ENCODE results near the gene KIR2DL1.
"Not testable (repeated sequence)": the region's sequence is repeated elsewhere in the genome, so short reads cannot be mapped to it uniquely, and the experiment has no call there.

KIR2DL1 gene
- 0 reads per million in 2 donors for total RNA-seq

- DNase-seq, result not testable (repeated sequence)
These were observed at the start of gene KIR2DL1 for GRCh38 chr19:54769646-54770045. KIR2DL1 (plus strand) TSS chr19:54769793; CDS start chr19:54769851, 58 bp downstream.

- DNase-seq, result no peak
These were observed 45.5 kb upstream of the KIR2DL1 start, which contains the start of gene KIR3DL3 for GRCh38 chr19:54724142-54724541. KIR3DL3 (plus strand) TSS chr19:54724442; CDS start chr19:54724497, 55 bp downstream.

- no peak for DNase-seq
These were observed 44.9 kb upstream of the KIR2DL1 start for GRCh38 chr19:54724644-54725043.

- DNase-seq, result no peak
These were observed 44.3 kb upstream of the KIR2DL1 start for GRCh38 chr19:54725321-54725720.

GRCh38 chr19:54727562-54727961 is 42.0 kb upstream of the KIR2DL1 start:
- DNase-seq, result no peak

- no peak for DNase-seq
These were observed 41.4 kb upstream of the KIR2DL1 start for GRCh38 chr19:54728167-54728566.

- no peak for DNase-seq
These were observed 40.0 kb upstream of the KIR2DL1 start for GRCh38 chr19:54729416-54730188.

GRCh38 chr19:54731191-54731590 is 38.4 kb upstream of the KIR2DL1 start:
- no peak for DNase-seq

- not testable (repeated sequence) for DNase-seq
These were observed 31.3 kb upstream of the KIR2DL1 start, which contains the start of gene KIR2DL3 for GRCh38 chr19:54738306-54738705. KIR2DL3 (plus strand) TSS chr19:54738513; CDS start chr19:54738546, 33 bp downstream.

GRCh38 chr19:54738715-54739114 is 30.9 kb upstream of the KIR2DL1 start:
- no peak for DNase-seq

GRCh38 chr19:54739587-54740497 is 29.8 kb upstream of the KIR2DL1 start:
- DNase-seq, result no peak

- DNase-seq, result not testable (repeated sequence)
These were observed 27.6 kb upstream of the KIR2DL1 start for GRCh38 chr19:54741950-54742349.

GRCh38 chr19:54744080-54744479 is 25.5 kb upstream of the KIR2DL1 start:
- DNase-seq, result not testable (repeated sequence)

- not testable (repeated sequence) for DNase-seq
These were observed 21.8 kb upstream of the KIR2DL1 start for GRCh38 chr19:54747614-54748322.

- DNase-seq, result not testable (repeated sequence)
These were observed 19.3 kb upstream of the KIR2DL1 start for GRCh38 chr19:54750276-54750675.

- DNase-seq, result not testable (repeated sequence)
These were observed 13.1 kb upstream of the KIR2DL1 start for GRCh38 chr19:54756204-54757110.

- DNase-seq, result not testable (repeated sequence)
These were observed 11.0 kb upstream of the KIR2DL1 start for GRCh38 chr19:54758577-54758976.

GRCh38 chr19:54764219-54764618 is 5.4 kb upstream of the KIR2DL1 start:
- not testable (repeated sequence) for DNase-seq

- not testable (repeated sequence) for DNase-seq
These were observed 3.1 kb upstream of the KIR2DL1 start for GRCh38 chr19:54766464-54766863.

GRCh38 chr19:54770511-54770910 is 918 bp downstream of the KIR2DL1 start:
- DNase-seq, result not testable (repeated sequence)
